ENCODE results near the gene CYP27C1. TPM values are rescaled to one million over a fixed set of nuclear protein-coding genes. Genes with fewer than 3 reads are reported as not detected.

The CYP27C1 gene
- total and polyA plus RNA-seq, 10 of the 15 experiments (the other 5 are each of a cell fraction or from before 2014, with no cell fraction given), result not detected

DNA sequence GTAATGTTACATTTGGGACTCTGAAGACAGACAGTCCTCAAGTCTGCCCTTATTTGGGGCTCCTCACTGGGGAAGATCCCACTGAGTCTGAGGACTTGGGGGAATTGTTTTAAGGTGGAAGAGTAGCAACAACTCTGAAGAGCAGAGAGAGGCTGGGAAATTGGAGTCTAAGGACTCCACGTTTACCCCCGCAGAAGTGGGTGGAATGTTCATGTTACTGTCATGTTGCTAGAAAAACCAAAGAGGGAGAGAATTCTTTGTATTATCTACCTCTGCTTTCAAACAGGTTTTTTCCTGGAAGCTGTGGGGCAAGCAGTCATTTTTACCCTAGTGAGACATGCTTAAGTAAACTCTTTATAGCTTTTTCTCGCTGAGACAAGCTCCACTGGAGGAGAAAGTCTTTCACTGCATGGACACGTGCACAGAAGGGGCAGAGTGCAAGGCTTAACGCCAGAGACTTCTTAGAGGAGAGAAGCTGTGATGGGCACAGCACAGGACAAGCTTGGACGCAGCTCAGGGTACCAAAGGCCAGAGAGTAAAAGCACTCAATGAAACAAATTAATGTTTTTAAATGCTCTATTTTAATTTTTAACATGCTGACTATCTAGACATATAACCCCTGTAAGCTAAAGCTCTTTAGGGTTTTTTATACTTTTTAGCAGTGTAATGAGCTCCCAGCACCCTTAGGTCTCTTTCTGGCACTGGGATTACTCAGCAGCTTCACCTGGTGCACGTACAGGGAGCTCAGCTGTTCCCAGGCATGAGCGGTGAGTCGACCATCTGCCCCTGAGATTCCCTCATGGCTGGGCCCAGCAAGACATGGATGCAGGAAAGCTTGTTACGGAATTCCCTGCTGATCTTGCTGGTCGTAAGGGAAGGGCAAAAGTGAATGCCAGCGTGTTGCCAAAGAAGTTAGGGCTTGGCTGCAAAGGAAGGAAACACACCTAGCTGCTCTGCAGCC lies 58.6 kb downstream of the CYP27C1 start:
- 14% methylated on average over 12 of the region's 12 CpGs for WGBS (ENCODE audit: insufficient coverage, insufficient replicate concordance, low lambda C conversion rate, missing lambda C conversion rate)
- ChIA-PET RAD21 (ENCODE audit: unreplicated experiment) (interaction anchor here (1.4 kb wide), 1 partner anchor 93 kb away, joined by 3 read pairs; no protein-coding TSS in a partner anchor), POLR2A (no interaction called here), SMC1A (ENCODE audit: uncharacterized antibody, unreplicated experiment) (interaction anchor here (0.8 to 1.2 kb wide), 2 partner anchors 10 to 20 kb away, joined by 3 to 4 read pairs; no protein-coding TSS in a partner anchor), CTCF (interaction anchor here (1.1 to 1.2 kb wide), 3 partner anchors 12 to 189 kb away, joined by 3 to 5 read pairs (median 5); no protein-coding TSS in a partner anchor)
- H3K9ac ChIP-seq (ENCODE audit: control insufficient read depth, insufficient read depth, low read length), result no peak overlapping the region
- no peak overlapping the region for H3K4me2 ChIP-seq (ENCODE audit: control insufficient read depth, insufficient read depth)
- no peak for TF ChIP-seq RCOR1 (conservative IDR thresholded peaks at IDR 0.05; ENCODE audit: low read depth, low read length)
- no peak for TF ChIP-seq POLR2AphosphoS5 (IDR thresholded peaks at IDR 0.05; ENCODE audit: low read length)
- TF ChIP-seq, protein P1, sequence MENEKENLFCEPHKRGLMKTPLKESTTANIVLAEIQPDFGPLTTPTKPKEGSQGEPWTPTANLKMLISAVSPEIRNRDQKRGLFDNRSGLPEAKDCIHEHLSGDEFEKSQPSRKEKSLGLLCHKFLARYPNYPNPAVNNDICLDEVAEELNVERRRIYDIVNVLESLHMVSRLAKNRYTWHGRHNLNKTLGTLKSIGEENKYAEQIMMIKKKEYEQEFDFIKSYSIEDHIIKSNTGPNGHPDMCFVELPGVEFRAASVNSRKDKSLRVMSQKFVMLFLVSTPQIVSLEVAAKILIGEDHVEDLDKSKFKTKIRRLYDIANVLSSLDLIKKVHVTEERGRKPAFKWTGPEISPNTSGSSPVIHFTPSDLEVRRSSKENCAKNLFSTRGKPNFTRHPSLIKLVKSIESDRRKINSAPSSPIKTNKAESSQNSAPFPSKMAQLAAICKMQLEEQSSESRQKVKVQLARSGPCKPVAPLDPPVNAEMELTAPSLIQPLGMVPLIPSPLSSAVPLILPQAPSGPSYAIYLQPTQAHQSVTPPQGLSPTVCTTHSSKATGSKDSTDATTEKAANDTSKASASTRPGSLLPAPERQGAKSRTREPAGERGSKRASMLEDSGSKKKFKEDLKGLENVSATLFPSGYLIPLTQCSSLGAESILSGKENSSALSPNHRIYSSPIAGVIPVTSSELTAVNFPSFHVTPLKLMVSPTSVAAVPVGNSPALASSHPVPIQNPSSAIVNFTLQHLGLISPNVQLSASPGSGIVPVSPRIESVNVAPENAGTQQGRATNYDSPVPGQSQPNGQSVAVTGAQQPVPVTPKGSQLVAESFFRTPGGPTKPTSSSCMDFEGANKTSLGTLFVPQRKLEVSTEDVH (IDR thresholded peaks at IDR 0.05; ENCODE audit: low read depth, partially characterized antibody), result no peak
- TF ChIP-seq HDGF (IDR thresholded peaks at IDR 0.05), result no peak
- H3K9me3 ChIP-seq (replicated peaks; ENCODE audit: control insufficient read depth, insufficient read depth, low read length), result no peaks in the 10 kb centered on the region
- FAIRE-seq (no peak), DNase-seq (ENCODE audit: low read depth, low spot score) (no peak), ATAC-seq (no peak)
- H3K36me3 ChIP-seq (ENCODE audit: control insufficient read depth in 2 of 2, insufficient read depth in 2 of 2, low read length in 1 of 2), result no peaks in the 10 kb centered on the region
- no peak overlapping the region for H3K4me3 ChIP-seq
- no peaks in the 10 kb centered on the region; a peak in 1 of 4 replicates for H3K27me3 ChIP-seq (replicated peaks in 1 of 2; ENCODE audit: control insufficient read depth in 2 of 2, insufficient read depth in 2 of 2, low read length in 1 of 2)
- intact Hi-C loops (cut with micrococcal nuclease; ENCODE audit: unreplicated experiment), result no loop called here
- H2AFZ ChIP-seq (ENCODE audit: control insufficient read depth, low read depth, low read length), result no peak overlapping the region
- no peak overlapping the region for H3K27ac ChIP-seq (ENCODE audit: control insufficient read depth, insufficient read depth)
- in situ Hi-C loops (cut with MboI), result no loop called here
- H3K79me2 ChIP-seq (ENCODE audit: control insufficient read depth, insufficient read depth, low read length), result no peaks in the 10 kb centered on the region
- H4K20me1 ChIP-seq (ENCODE audit: control insufficient read depth, insufficient read depth), result no peaks in the 10 kb centered on the region
- BruUV-seq (replicated peaks), result no TSS peak
- no peaks in the 10 kb centered on the region for H3K4me1 ChIP-seq (ENCODE audit: control insufficient read depth, insufficient read depth, low read length)
